GM19351 (cell line): ENCODE measurements around the gene DNTT.

Experiments used
- ATAC-seq: cut with Tn5 transposase; IDR thresholded peaks from one replicate; pipeline ENCODE4 v1.9.1; 2021; ENCODE audit warnings: mild to moderate bottlenecking, moderate library complexity; ENCODE audit not compliant: unreplicated experiment

The DNTT gene

GRCh38 chr10:96341219-96342182, 37.3 kb downstream of the DNTT start:
- ATAC-seq = no peak

- no peak for ATAC-seq
These were observed 38.2 kb downstream of the DNTT start for GRCh38 chr10:96342402-96342801.

- ATAC-seq = no peak
These were observed 39.9 kb downstream of the DNTT start for GRCh38 chr10:96344178-96344577.

- ATAC-seq = no peak
These were observed 41.0 kb downstream of the DNTT start for GRCh38 chr10:96345222-96345621.

GRCh38 chr10:96346295-96346694, 42.1 kb downstream of the DNTT start:
- no peak for ATAC-seq

- no peak for ATAC-seq
These were observed 47.8 kb downstream of the DNTT start for GRCh38 chr10:96352027-96352426.

GRCh38 chr10:96352582-96352981, 48.3 kb downstream of the DNTT start:
- ATAC-seq = no peak

GRCh38 chr10:96357038-96357620, 52.9 kb downstream of the DNTT start:
- ATAC-seq = no peak

GRCh38 chr10:96358851-96359540, 54.8 kb downstream of the DNTT start, which contains the start of gene OPALIN:
Gene OPALIN (minus strand): TSS chr10:96359002. CDS start chr10:96358896, 106 bp downstream.
- ATAC-seq = no peak

- ATAC-seq = no peak
These were observed 55.4 kb downstream of the DNTT start for GRCh38 chr10:96359616-96360015.

- no peak for ATAC-seq
These were observed 56.1 kb downstream of the DNTT start for GRCh38 chr10:96360331-96360730.

- ATAC-seq = no peak
These were observed 56.5 kb downstream of the DNTT start for GRCh38 chr10:96360766-96361165.

- no peak for ATAC-seq
These were observed 61.3 kb downstream of the DNTT start for GRCh38 chr10:96365571-96365970.

GRCh38 chr10:96366508-96366907, 62.3 kb downstream of the DNTT start:
- no peak for ATAC-seq

GRCh38 chr10:96367470-96367869, 63.2 kb downstream of the DNTT start:
- ATAC-seq = no peak

GRCh38 chr10:96368971-96369370, 64.7 kb downstream of the DNTT start:
- no peak for ATAC-seq

GRCh38 chr10:96369890-96370583, 65.8 kb downstream of the DNTT start:
- ATAC-seq = no peak

- no peak for ATAC-seq
These were observed 66.4 kb downstream of the DNTT start for GRCh38 chr10:96370584-96371157.

- ATAC-seq = no peak
These were observed 67.1 kb downstream of the DNTT start for GRCh38 chr10:96371356-96371755.

- ATAC-seq = no peak
These were observed 69.8 kb downstream of the DNTT start for GRCh38 chr10:96374004-96374403.

GRCh38 chr10:96374639-96374984, 70.4 kb downstream of the DNTT start:
- no peak for ATAC-seq
